ENCODE measurements around the gene PERCC1.
A peak's percentile ranks its signal among the peaks of the same experiment; 100 is the strongest.

The PERCC1 gene

DNA sequence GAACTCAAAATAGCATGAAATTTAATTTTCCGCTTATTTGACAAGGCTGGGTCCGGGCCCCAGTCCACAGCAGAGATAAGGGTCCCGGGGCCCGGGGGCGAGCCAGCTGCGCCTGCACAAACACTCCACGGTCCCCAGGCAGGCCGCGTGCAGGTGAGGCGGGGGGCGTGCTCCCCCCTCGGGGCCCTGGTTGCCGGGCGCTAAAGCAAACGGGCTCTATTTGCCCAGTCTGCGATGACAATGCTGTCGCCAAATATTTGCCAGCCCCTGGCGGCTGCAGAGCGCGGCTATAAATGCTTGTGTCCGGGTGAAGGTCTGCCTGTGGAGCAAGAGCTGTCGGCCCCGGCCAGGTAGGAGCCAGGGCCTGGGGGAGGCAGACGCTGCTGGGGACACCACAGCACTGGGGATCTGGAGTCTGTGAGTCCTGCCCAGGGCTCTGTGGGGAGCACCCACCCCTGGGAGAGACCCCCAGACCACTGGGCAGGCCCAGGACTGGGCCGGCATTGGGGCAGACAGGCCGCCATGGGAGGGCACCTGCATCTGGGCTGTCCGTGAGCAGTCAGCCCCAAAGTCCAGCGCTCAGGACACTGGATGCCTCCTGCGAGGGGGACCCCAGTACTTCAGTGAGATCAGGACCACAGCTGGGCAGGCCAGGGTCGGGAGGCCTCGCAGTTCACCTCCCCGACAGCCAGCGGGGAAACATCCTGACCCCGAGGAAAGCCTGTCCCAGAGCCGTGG, at the start of gene PERCC1:
TSS of gene PERCC1 (plus strand) at position 320 of the 738 bp plus-strand sequence. CDS start 1,516 bp downstream, outside the sequence.
- DNase-seq = peak; percentile 69

DNA sequence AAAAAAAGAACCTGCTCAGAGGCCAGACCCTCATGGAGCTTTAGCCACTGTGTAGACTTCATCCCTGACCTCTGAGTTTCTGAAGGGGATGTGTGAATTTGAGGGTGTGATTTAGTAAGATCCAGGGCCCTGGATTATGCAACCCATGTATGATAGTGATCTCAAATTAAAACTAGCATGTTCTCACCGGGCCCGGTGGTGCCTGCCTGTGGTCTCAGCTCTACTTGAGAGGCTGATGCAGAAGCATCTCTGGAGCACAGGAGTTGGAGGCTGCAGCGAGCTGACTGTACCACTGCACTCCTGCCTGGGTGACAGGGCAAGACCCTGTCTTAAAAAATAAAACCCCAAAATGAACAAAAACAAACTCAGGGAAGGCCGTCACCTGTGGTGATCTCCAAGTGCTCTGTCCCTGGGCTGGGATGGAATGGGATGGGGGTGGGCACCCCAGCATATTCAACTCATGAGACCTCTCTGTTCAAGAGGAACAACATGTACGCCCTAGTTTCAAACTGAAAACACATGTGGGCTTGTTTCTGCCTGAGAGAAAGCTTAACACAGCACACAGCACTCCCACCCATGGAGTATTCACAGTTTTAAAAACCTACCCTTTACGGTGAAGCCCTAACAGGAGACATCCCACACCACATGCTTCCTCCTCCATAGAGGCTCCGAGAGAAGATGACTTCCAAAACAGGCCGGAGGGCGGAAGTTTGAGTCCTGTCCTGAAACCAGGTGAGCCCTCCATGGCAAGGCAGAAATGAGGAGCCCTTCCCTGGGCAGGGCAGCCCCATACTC, 49.1 kb upstream of the PERCC1 start:
- no peak for DNase-seq

GRCh38 chr16:1383556-1383955, 47.3 kb upstream of the PERCC1 start:
- no peak for DNase-seq

GRCh38 chr16:1385232-1385631, 45.6 kb upstream of the PERCC1 start:
- no peak for DNase-seq

- DNase-seq = no peak
Measured at GRCh38 chr16:1387331-1387730, 43.5 kb upstream of the PERCC1 start.

- no peak for DNase-seq
Measured at GRCh38 chr16:1389762-1390161, 41.1 kb upstream of the PERCC1 start.

DNA sequence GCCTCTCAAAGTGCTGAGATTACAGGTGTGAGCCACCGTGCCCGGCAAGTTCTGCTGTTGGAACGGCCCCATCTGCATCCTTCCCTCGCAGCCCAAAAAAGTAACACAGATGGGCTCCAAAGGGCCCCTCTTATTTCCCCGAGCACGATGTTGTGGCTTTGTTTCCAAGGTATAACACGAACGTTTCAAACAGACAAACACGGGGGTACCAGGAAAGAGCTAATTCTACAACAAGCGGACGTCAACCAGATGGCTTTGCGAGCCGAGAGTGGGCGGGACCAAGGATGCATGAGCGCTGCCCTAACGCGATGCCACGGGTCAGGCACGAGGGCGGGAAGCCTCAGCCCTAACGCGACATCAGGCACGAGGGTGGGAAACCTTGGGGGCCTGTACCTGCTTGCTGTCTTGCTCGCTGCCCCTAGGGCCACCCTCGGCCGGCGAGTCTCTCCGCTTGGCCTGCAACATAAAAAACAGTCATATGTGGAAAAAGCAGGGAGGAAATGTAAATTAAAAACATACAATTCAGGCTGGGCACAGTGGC, 40.6 kb upstream of the PERCC1 start:
- DNase-seq = no peak

- no peak for DNase-seq
Measured at GRCh38 chr16:1392826-1393225, 38.1 kb upstream of the PERCC1 start.

GRCh38 chr16:1393613-1394176, 37.2 kb upstream of the PERCC1 start:
- DNase-seq = no peak

DNA sequence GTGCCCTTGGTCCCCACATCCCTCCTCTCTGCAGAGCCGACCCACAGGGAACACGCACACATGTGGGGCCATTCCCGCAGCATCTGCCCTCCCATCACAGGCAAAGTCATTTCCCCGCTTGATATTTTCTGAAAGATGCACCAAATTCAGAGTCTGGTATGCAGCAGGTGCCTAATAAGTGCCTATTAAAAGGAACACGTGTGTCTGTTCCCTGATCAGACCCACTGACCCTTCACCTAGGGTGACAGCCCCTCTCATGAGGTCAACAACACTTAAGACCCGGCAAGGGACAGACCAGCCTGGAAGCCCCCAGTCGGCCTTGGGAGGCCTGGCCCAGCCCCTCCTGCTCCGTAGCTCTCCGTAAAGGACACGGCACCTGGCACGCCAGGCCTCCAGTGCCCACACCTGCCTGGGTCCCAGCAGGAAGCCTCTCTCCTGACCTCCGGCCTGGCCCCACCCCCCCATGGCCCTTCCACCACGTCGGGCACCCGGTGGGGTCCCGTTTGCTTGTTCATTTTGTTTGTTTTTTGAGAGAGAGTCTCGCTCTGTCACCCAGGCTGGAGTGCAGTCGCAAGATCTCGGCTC, 36.4 kb upstream of the PERCC1 start:
- DNase-seq = no peak

DNA sequence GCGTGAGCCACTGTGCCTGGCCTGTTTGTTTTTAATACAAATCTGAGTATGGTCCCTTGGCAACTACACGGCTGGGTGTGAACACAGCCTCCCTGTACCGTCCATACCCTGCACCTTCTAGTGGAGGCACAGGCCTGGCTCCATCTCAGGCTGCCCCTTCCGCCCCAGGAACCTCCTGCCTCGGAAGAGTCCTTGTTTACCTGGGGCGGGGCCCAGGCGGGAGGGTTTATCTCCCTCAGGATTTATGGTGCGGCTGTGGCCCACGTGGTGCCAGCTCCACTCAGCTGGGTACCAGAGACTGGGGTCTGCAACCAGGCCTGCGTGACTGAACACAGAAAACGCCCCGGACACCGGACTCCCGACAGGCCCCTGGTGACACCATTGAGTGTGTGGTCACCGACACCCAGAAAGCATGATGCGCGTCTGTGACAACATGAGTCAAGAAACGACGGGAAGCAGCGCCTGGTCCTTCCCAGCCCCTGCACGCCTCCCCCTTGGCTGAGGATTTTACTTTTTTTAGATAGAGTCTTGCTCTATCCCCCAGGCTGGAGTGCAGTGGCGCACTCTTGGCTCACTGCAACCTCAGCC, 35.3 kb upstream of the PERCC1 start:
- no peak for DNase-seq

DNA sequence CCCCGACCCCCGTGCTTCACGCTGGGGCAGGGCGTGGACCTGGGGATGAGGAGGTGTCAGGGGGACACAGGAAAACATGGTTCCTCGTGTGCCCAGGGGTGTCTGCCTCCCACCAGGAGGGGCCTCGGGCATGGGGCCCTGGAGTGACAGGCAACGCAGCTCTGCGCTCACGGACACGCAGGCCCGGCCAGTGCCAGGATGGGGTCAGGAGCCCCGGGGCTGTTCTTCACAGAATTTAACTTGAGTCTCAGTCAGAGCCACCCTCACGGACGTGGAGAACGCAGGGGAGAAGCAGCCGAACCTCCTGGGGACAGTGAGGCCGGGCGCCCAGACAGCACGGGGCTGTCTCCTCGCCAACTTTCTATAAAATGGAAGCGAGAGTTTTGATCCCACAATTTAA, 33.1 kb upstream of the PERCC1 start:
- no peak for DNase-seq

GRCh38 chr16:1398351-1398750, 32.5 kb upstream of the PERCC1 start:
- DNase-seq = no peak

- DNase-seq = no peak
Measured at GRCh38 chr16:1398826-1399581, 31.9 kb upstream of the PERCC1 start.

DNA sequence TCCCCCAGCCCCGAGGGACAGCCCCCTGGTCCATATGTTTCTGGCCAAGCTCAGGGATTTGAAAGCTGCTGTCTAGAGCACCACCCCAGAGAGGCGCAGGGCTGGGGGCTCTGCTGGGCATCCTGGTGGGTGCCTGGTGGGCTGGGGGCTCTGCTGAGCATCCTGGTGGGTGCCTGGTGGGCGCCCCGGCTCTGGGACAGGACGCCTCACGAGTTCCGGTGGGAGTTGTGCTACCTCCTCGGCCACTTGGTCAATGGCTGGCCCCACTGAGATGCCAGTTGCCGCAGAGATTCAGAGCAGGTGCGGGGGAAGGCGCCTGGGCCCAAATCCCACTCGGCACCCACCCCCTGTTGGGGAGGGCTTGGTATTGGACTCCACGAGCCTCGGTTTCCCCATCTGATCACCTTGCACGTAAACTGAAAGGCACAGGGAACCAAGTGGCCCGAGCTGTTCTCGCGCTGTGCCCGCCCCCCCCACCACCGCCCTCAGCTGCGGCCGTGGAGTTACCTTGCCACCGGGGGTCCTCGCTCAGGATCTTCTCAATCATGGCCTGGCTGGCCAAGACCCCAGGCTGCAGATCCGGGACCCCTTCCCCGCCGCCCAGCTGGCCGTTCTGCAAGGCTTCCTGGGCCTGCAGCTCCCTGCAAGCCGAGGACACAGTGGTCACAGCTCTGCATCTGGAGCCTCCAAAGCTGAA, 29.7 kb upstream of the PERCC1 start:
- DNase-seq = no peak

DNA sequence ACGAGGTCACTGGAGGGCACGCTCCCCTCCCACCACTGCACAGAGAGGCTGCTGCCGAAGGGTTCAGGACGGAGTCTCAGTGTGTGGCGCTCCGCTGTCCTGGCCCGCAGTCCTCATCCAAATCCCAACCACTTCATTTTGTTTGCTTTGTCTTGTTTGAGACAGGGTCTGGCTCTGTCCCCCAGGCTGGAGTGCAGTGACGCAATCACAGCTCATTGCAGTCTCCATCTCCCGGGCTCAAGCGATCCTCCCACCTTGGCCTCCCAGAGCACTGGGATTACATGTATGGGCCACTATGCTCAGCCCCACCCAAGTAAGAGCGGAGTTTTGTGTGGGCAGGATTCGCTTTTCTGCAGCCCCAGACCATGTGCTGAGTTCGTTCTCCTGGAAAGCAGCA, 29.1 kb upstream of the PERCC1 start:
- DNase-seq = no peak

- no peak for DNase-seq
Measured at GRCh38 chr16:1403036-1403435, 27.8 kb upstream of the PERCC1 start.

GRCh38 chr16:1403733-1404132, 27.1 kb upstream of the PERCC1 start:
- no peak for DNase-seq

DNA sequence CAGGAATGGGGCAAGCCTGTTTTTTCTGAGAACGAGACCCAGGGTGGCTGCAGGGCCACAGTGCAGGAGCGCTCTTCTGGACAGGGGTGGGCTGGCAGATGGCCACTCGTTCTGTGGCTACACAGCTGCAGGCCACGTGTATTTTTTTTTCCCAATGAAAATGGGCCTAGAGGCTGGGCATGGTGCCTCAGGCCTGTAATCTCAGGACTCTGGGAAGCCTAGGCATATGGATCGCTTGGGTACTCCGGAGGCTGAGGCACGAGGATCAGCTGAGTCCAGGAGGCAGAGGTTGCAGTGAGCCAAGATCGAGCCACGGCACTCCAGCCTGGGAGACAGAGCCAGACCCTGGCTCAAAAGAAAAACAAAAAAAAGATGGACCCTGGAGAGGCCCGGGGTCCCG, 23.1 kb upstream of the PERCC1 start:
- DNase-seq = no peak

DNA sequence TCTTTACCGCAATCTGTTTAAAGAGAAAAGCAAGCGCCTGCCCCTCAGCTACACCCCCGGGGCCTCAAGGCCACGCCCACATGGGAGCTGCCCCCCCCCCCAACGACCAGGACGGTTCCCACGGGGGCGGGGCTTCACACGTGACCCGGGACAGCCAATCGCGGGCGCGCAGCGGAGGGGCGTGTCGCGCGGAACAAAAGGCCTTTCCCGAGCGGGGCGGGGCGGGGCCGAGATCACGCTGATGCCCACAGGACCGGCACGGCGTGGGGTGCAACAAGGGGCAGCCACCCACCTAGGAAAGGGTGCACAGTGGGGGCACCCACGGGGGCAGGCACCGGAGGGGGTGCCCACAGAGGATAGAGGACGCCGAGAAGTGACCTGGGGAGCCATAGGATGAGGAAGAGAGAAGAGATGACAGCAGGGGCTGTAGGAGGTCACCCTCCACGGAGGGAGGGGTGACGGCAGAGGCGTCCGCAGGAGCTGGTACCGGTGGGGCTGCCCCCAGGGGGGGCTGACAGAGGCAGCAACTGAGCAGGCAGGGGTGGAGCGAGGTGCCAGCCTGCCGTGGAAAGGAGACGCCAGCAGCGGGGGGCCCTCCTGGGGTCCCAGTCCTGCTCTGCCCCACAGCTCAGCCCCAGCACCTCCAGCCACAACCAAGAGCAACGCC, 22.6 kb upstream of the PERCC1 start:
- DNase-seq = peak; percentile 50

DNA sequence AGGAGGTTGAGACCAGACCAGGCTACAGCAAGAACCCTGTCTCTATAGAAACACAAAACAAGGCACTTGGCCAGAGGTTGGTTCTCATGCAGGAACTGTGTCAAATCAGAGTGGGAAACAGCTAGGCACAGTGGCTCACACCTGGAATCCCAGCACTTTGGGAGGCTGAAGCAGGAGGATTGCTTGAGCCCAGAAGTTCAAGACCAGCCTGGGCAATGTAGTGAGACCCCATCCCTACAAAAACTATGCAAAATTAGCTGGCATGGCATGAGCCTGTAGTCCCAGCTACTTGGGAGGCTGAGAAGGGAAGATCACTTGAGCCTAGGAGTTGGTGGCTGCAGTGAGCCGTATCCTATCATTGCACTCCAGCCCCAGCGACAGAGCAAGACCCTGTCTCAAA, 18.0 kb upstream of the PERCC1 start:
- no peak for DNase-seq

Data from DMS79 (cell line).